Activated CD8-positive, alpha-beta T cell treated with anti-CD3 and anti-CD28 coated beads for 36 hours (primary cell): ENCODE data around the gene AXIN1. TPM values are rescaled to one million over a fixed set of nuclear protein-coding genes. Genes with fewer than 3 reads are reported as not detected.

Experiments used
- ATAC-seq: fragments of 200-7000 bp; cut with Tn5 transposase; one replicate; pipeline ENCODE4 v1.10.0; 2021; ENCODE audit warnings: mild to moderate bottlenecking, moderate library complexity
- CTCF ChIA-PET: fragments of 350-600 bp; sonication (Branson Sonifier 250); formaldehyde crosslinking; loops from one replicate; lab custom pipeline; 2021; ENCODE audit warnings: antibody characterized with exemption; lab: Charles Lee
- POLR2A ChIA-PET: fragments of 350-600 bp; sonication (Branson Sonifier 250); formaldehyde crosslinking; loops from one replicate; lab custom pipeline; 2021; ENCODE audit warnings: antibody characterized with exemption; lab: Charles Lee
- DNase-seq: peaks from one replicate; pipeline ENCODE4 v3.0.0-alpha.2; 2020
- H3K27ac Mint-ChIP-seq: one replicate; pipeline ENCODE4 v1.8.0; 2021; ENCODE audit warnings: mild to moderate bottlenecking, mixed read lengths
- H3K27me3 Mint-ChIP-seq: one replicate; pipeline ENCODE4 v1.8.0; 2021; ENCODE audit warnings: mixed read lengths
- H3K36me3 Mint-ChIP-seq: one replicate; pipeline ENCODE4 v1.8.0; 2021; ENCODE audit warnings: low read depth, mixed read lengths
- H3K4me1 Mint-ChIP-seq: one replicate; pipeline ENCODE4 v1.8.0; 2021; ENCODE audit warnings: low read depth, mixed read lengths
- H3K4me3 Mint-ChIP-seq: one replicate; pipeline ENCODE4 v1.8.0; 2021; ENCODE audit warnings: mild to moderate bottlenecking, moderate library complexity, mixed read lengths
- H3K9me3 Mint-ChIP-seq: one replicate; pipeline ENCODE4 v1.8.0; 2021; ENCODE audit warnings: mixed read lengths
- CTCF ChIP-seq: fragments of 200-600 bp; IDR thresholded peaks from one replicate; pipeline ENCODE4 v1.8.0; 2022; ENCODE audit warnings: antibody characterized with exemption, mild to moderate bottlenecking
- intact Hi-C: fragments of 100-400 bp; cut with micrococcal nuclease; formaldehyde crosslinking; loops from one replicate; pipeline ENCODE4 v1.10.0; 2022
- total RNA-seq, 2 experiments: library from RNA; stranded (reverse); gene quantifications; one replicate each; pipeline ENCODE4 v1.2.3, GENCODE V29; 2021

Gene AXIN1
- total RNA-seq, 2 experiments from 2014 or later, result 24.1 to 24.9 TPM

- peaks cover 8% of the 10 kb centered on the region for H3K4me1 Mint-ChIP-seq
- ATAC-seq, result peak; percentile 24
- no peak overlapping the region for H3K27ac Mint-ChIP-seq
- peak; percentile 19 for DNase-seq
- peak overlapping the region; percentile 21 for H3K4me3 Mint-ChIP-seq
- no peak for TF ChIP-seq CTCF
- H3K36me3 Mint-ChIP-seq, result no peaks in the 10 kb centered on the region
- intact Hi-C loops, result no loop called here
- H3K9me3 Mint-ChIP-seq, result no peaks in the 10 kb centered on the region
- H3K27me3 Mint-ChIP-seq, result peaks cover 21% of the 10 kb centered on the region
- CTCF ChIA-PET, result no interaction called here
- POLR2A ChIA-PET, result no interaction called here
Observed at GRCh38 chr16:275041-275641, 77.4 kb downstream of the AXIN1 start.

GRCh38 chr16:273547-274421 is 78.7 kb downstream of the AXIN1 start:
- H3K9me3 Mint-ChIP-seq, result no peaks in the 10 kb centered on the region
- no peak overlapping the region for H3K4me3 Mint-ChIP-seq
- H3K4me1 Mint-ChIP-seq, result peaks cover 4% of the 10 kb centered on the region
- ChIA-PET POLR2A (no interaction called here), CTCF (no interaction called here)
- ATAC-seq (no peak), DNase-seq (no peak)
- no peak for TF ChIP-seq CTCF
- H3K27me3 Mint-ChIP-seq, result peaks cover 18% of the 10 kb centered on the region
- H3K36me3 Mint-ChIP-seq, result no peaks in the 10 kb centered on the region
- H3K27ac Mint-ChIP-seq, result no peak overlapping the region
- intact Hi-C loops, result no loop called here

- CTCF ChIA-PET, result no interaction called here
Observed at GRCh38 chr16:272633-273546, 79.6 kb downstream of the AXIN1 start.

GRCh38 chr16:270381-271255 is 81.9 kb downstream of the AXIN1 start:
- no peak overlapping the region for H3K27ac Mint-ChIP-seq
- DNase-seq, result no peak

More at GRCh38 chr16:272633-273546, 79.6 kb downstream of the AXIN1 start:
- ATAC-seq (no peak), DNase-seq (no peak)
- POLR2A ChIA-PET, result no interaction called here
- no peak for TF ChIP-seq CTCF
- H3K27me3 Mint-ChIP-seq, result peaks cover 18% of the 10 kb centered on the region
- H3K36me3 Mint-ChIP-seq, result no peaks in the 10 kb centered on the region
- no peak overlapping the region for H3K27ac Mint-ChIP-seq
- no peak overlapping the region for H3K4me3 Mint-ChIP-seq
- no peaks in the 10 kb centered on the region for H3K9me3 Mint-ChIP-seq
- intact Hi-C loops, result no loop called here
- peaks cover 3% of the 10 kb centered on the region for H3K4me1 Mint-ChIP-seq

More at GRCh38 chr16:270381-271255, 81.9 kb downstream of the AXIN1 start:
- H3K36me3 Mint-ChIP-seq, result no peaks in the 10 kb centered on the region
- ChIA-PET CTCF (no interaction called here), POLR2A (no interaction called here)
- intact Hi-C loops, result no loop called here
- H3K4me3 Mint-ChIP-seq, result no peak overlapping the region
- ATAC-seq, result no peak
- H3K27me3 Mint-ChIP-seq, result peaks cover 11% of the 10 kb centered on the region
- no peak for TF ChIP-seq CTCF
- H3K4me1 Mint-ChIP-seq, result no peaks in the 10 kb centered on the region
- H3K9me3 Mint-ChIP-seq, result no peaks in the 10 kb centered on the region
